Measurements from ENCODE around the gene POLR2E. TPM values are rescaled to one million over a fixed set of nuclear protein-coding genes. Genes with fewer than 3 reads are reported as not detected.

Gene POLR2E
- total RNA-seq, 1 donor from 2014 or later: 87.1 TPM

Other genes with a start within 250 kb of the POLR2E start
- not detected in 2 replicates for gene ELANE, start 243.1 kb downstream of the POLR2E start, total RNA-seq
- 1.2 and 4.2 TPM in 2 replicates for gene CFD, start 235.7 kb downstream of the POLR2E start, total RNA-seq
- gene MED16, start 202.2 kb downstream of the POLR2E start, total RNA-seq: 9.2 and 12.1 TPM in 2 replicates
- gene RNU6-9, start 201.9 kb downstream of the POLR2E start, total RNA-seq: not detected in 2 replicates
- 35.8 and 46.1 TPM in 2 replicates for gene R3HDM4, start 182.2 kb downstream of the POLR2E start, total RNA-seq
- gene KISS1R, start 178.0 kb downstream of the POLR2E start, total RNA-seq: 0.13 TPM in 1 of 2 replicates, not detected in the other
- 15.8 and 16.0 TPM in 2 replicates for gene ARID3A, start 169.3 kb downstream of the POLR2E start, total RNA-seq
- gene WDR18, start 111.0 kb downstream of the POLR2E start, total RNA-seq: 36.3 and 68.2 TPM in 2 replicates
- 0.26 and 0.38 TPM in 2 replicates for gene GRIN3B, start 95.0 kb downstream of the POLR2E start, total RNA-seq
- gene TMEM259, start 74.3 kb downstream of the POLR2E start, total RNA-seq: 54.8 and 65.9 TPM in 2 replicates
- not detected in 2 replicates for gene RNU6-2, start 73.9 kb downstream of the POLR2E start, total RNA-seq
- gene CNN2, start 68.8 kb downstream of the POLR2E start, total RNA-seq: 96.9 and 189 TPM in 2 replicates
- gene ABCA7, start 55.3 kb downstream of the POLR2E start, total RNA-seq: 6.8 and 13.8 TPM in 2 replicates
- gene ARHGAP45, start 28.2 kb downstream of the POLR2E start, total RNA-seq: 9.0 and 11.8 TPM in 2 replicates
- 274 and 291 TPM in 2 replicates for gene GPX4, start 8.6 kb upstream of the POLR2E start, total RNA-seq
- gene SBNO2, start 78.9 kb upstream of the POLR2E start, total RNA-seq: 16.8 and 22.8 TPM in 2 replicates
- 110 and 117 TPM in 2 replicates for gene STK11, start 110.4 kb upstream of the POLR2E start, total RNA-seq
- gene CBARP, start 142.6 kb upstream of the POLR2E start, total RNA-seq: 1.2 and 2.9 TPM in 2 replicates
- 8.7 and 14.8 TPM in 2 replicates for gene ATP5F1D, start 146.4 kb upstream of the POLR2E start, total RNA-seq
- 15.8 and 31.1 TPM in 2 replicates for gene MIDN, start 153.2 kb upstream of the POLR2E start, total RNA-seq
- gene CIRBP, start 174.0 kb upstream of the POLR2E start, total RNA-seq: 317 and 370 TPM in 2 replicates
- gene FAM174C, start 180.2 kb upstream of the POLR2E start, total RNA-seq: 20.8 and 27.1 TPM in 2 replicates
- not detected in 2 replicates for gene EFNA2, start 190.5 kb upstream of the POLR2E start, total RNA-seq